IPS-20b (cell line): Measurements from ENCODE around the gene TNRC6C.

Experiments used
- H3K27ac ChIP-seq: one replicate; pipeline ENCODE4 v1.5.1; 2013; ENCODE audit warnings: low read length
- H3K27me3 ChIP-seq: 2 replicates; pipeline ENCODE4 v1.6.1; 2013; ENCODE audit warnings: mild to moderate bottlenecking, low read length, inconsistent platforms; ENCODE audit not compliant: insufficient read depth
- H3K36me3 ChIP-seq: 2 replicates; pipeline ENCODE4 v1.6.1; 2013; ENCODE audit warnings: low read depth, mild to moderate bottlenecking, inconsistent platforms, low read length, moderate library complexity; ENCODE audit not compliant: insufficient read depth
- H3K4me1 ChIP-seq: 2 replicates; pipeline ENCODE4 v1.6.1; 2013; ENCODE audit warnings: mild to moderate bottlenecking, control low read depth, inconsistent platforms, low read length, moderate library complexity; ENCODE audit not compliant: insufficient read depth
- H3K4me3 ChIP-seq: 2 replicates; pipeline ENCODE4 v1.5.1; 2013; ENCODE audit warnings: mild to moderate bottlenecking, low read length, inconsistent platforms
- H3K9ac ChIP-seq: 2 replicates; pipeline ENCODE4 v1.6.1; 2013; ENCODE audit warnings: low read depth, mild to moderate bottlenecking, inconsistent platforms, low read length, moderate library complexity
- H3K9me3 ChIP-seq: 2 replicates; pipeline ENCODE4 v1.6.1; 2013; ENCODE audit warnings: mild to moderate bottlenecking, low read depth, low read length, inconsistent platforms; ENCODE audit not compliant: insufficient read depth

The TNRC6C gene

DNA sequence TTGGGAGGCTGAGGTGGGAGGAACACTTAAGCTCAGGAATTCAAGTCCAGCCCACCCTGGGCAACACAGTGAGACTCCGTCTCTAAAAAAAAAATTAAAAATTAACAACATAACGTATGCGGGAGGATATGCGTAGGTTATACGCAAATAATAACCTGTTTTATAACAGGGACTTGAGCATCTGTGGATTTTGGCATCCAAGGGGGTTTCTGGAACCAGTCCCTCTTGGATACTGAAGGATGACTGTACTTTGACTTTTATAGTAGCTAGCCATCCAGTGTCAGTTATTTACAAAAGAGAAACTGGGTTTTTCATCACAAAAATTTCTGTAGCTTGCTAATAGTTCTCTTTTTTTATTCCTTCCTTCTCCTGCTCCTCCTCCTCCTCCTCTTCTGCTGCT is 64.5 kb downstream of the TNRC6C start:
- no peak overlapping the region for H3K9ac ChIP-seq
- no peaks in the 10 kb centered on the region for H3K27me3 ChIP-seq
- peaks cover 3% of the 10 kb centered on the region; the same call in 1 of the 2 replicates for H3K4me1 ChIP-seq
- no peak overlapping the region for H3K27ac ChIP-seq
- H3K36me3 ChIP-seq: no peaks in the 10 kb centered on the region; the same call in 1 of the 2 replicates
- no peak overlapping the region for H3K4me3 ChIP-seq
- H3K9me3 ChIP-seq: no peaks in the 10 kb centered on the region

DNA sequence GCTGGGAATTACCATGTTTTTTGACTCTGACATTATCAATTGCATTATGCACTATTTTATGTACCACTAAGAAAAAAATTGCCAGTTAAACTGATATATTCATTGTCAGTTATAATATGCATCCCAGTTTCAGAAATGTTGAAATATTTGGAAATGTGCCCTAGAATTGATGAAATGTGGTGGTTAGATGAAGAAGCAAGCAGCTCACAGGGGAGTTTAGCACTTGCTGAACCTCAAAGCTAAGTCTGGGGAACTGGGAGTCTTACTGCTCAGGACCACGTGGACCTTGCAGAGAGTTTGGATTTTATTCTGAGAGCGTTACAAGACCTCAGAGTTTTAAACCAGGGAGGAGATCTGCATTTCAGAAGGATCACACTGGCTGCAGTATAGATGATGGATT is 67.9 kb downstream of the TNRC6C start:
- Histone ChIP-seq H3K4me1 (no peaks in the 10 kb centered on the region), H3K9ac (no peak overlapping the region), H3K9me3 (no peaks in the 10 kb centered on the region), H3K27me3 (no peaks in the 10 kb centered on the region), H3K36me3 (peaks cover under 1% of the 10 kb centered on the region), H3K4me3 (no peak overlapping the region), H3K27ac (no peak overlapping the region)

DNA sequence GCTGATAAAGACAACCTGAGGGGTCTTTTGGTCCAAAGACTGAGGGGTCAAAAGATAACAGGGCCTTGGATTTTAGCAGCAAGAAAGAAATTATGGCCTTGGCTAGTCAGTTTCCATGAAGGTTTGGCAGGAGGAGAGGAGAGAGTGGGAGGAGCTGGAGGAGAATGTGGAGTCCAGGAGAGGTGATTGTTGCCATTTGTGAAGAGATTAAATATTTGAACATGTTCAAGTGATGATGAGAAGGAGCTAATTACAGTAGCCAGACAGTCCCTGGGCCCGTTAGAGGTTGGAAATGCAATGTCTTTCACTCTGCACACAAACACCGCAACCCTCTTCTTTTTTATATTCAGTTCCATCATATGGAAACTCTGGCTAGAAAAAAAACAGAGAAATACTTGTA is 68.6 kb downstream of the TNRC6C start:
- H3K27me3 ChIP-seq: no peaks in the 10 kb centered on the region
- no peak overlapping the region for H3K27ac ChIP-seq
- peaks cover 8% of the 10 kb centered on the region for H3K36me3 ChIP-seq

DNA sequence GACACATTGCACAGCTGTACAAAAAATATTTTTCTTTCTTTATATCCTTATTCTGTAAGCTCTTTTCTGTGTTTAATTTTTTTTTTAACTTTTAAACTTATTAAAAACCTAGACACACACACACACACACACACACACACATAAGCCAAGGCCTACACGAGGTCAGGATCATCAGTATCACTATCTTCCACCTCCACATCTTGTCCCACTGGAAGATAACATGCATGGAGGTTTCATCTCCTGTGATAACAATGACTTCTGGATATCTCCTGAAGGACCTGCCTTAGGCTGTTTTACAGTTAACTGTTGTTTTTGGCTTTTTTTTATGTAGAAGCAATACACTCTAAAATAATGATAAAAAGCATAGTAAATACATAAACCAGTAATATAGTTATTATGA is 71.2 kb downstream of the TNRC6C start:
- no peak overlapping the region for H3K27ac ChIP-seq
- H3K27me3 ChIP-seq: no peaks in the 10 kb centered on the region
- H3K4me1 ChIP-seq: no peaks in the 10 kb centered on the region
- no peak overlapping the region for H3K4me3 ChIP-seq
- H3K9ac ChIP-seq: no peak overlapping the region
- no peaks in the 10 kb centered on the region for H3K9me3 ChIP-seq
- peaks cover 30% of the 10 kb centered on the region for H3K36me3 ChIP-seq

More for the DNA sequence above, 68.6 kb downstream of the TNRC6C start:
- Histone ChIP-seq H3K9me3 (no peaks in the 10 kb centered on the region), H3K9ac (no peak overlapping the region), H3K4me1 (no peaks in the 10 kb centered on the region), H3K4me3 (no peak overlapping the region)

DNA sequence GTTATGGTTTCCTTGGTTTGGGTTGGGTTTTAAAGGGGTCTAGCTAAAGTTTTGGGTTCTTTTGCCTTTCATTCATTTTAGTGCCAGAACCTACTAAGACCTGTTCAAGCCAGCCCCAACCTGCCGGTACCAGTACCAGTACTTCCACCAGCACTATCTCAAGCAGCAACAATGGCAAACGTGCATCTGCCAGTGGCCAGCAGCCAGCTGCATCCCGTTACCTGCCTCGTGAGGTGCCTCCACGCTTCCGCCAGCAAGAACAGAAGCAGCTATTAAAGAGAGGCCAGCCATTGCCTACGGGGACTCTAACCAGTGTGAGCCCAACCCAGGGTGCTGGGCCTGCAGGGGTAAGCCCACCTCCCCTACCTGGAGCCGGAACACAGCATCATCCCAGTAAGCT is 72.9 kb downstream of the TNRC6C start:
- peaks cover 48% of the 10 kb centered on the region for H3K36me3 ChIP-seq
- no peak overlapping the region for H3K4me3 ChIP-seq
- H3K4me1 ChIP-seq: no peaks in the 10 kb centered on the region
- H3K27me3 ChIP-seq: no peaks in the 10 kb centered on the region
- H3K27ac ChIP-seq: no peak overlapping the region
- no peaks in the 10 kb centered on the region for H3K9me3 ChIP-seq
- no peak overlapping the region for H3K9ac ChIP-seq

DNA sequence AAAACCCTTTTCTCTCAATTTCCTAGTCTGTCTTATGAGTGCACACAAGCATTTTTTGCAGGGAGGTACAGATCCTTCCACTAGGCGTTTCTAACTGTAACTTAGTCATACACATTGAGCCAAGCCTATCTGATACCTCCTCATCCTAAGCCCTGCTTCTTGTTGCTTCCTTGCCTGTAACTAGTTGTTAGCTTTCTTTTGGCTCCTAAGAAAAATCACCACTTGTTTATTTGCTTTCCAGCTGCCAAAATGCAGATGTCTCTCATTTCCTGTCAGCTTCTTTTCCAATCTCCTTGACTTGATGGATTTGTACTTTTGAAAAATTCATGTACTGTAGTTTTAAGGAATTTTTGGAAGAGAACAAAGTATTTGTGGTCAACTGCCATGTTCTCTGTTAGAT is 73.7 kb downstream of the TNRC6C start:
- H3K36me3 ChIP-seq: peaks cover 51% of the 10 kb centered on the region
- no peak overlapping the region for H3K27ac ChIP-seq
- no peaks in the 10 kb centered on the region for H3K4me1 ChIP-seq
- H3K27me3 ChIP-seq: no peaks in the 10 kb centered on the region
- H3K9me3 ChIP-seq: no peaks in the 10 kb centered on the region
- H3K9ac ChIP-seq: no peak overlapping the region
- H3K4me3 ChIP-seq: no peak overlapping the region

DNA sequence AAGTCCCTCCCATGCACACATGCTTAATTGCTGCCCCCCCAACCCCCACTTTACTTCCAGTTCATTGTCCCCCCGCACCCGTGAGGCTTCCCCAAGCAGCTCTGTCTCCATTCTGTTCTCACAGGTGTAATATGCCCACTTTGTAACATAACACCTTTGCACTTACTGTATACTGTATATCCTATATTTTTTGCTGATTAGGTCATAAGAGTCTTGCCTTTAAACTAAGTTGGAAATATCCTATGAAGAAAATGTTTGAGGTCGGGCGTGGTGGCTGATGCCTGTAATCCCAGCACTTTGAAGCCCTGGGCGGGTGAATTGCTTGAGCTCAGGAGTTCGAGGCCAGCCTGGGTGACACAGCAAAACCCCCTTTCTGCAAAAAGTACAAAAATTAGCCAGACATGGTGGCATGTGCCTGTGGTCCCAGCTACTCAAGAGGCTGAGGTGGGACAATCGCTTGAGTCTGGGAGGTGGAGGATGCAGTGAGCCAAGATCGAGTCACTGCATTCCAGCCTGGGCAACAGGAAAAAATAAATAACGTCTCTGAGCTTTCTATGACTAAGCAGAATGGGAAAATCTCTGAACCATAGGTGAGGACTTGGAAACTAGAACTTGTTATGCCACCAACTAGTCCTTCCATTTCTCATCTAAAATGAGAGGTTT is 76.1 kb downstream of the TNRC6C start:
- Histone ChIP-seq H3K36me3 (peaks cover 60% of the 10 kb centered on the region), H3K4me3 (no peak overlapping the region), H3K27me3 (no peaks in the 10 kb centered on the region), H3K9me3 (no peaks in the 10 kb centered on the region), H3K4me1 (no peaks in the 10 kb centered on the region), H3K27ac (no peak overlapping the region), H3K9ac (no peak overlapping the region)

DNA sequence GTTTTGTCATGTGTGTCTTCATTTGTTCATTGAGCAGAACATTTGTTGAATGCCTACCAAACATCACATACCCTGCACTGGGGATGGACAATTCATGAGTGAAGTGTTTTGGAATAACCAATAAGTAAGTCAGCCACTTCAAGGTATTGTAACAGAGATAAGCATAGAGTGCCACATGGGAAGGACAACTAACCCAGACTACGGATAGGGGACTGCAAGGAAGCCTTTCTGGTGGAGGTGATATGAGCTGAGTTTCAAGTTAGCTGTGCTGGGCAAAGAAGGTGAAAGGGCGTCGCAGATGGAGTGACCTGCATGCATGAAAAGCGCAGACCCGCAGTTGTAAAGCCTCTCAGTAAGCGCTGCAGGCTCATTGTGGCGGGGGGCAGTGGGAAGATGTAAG is 78.8 kb downstream of the TNRC6C start:
- Histone ChIP-seq H3K4me3 (no peak overlapping the region), H3K9ac (no peak overlapping the region), H3K27me3 (no peaks in the 10 kb centered on the region), H3K4me1 (no peaks in the 10 kb centered on the region), H3K9me3 (no peaks in the 10 kb centered on the region), H3K27ac (no peak overlapping the region), H3K36me3 (peaks cover 50% of the 10 kb centered on the region)

DNA sequence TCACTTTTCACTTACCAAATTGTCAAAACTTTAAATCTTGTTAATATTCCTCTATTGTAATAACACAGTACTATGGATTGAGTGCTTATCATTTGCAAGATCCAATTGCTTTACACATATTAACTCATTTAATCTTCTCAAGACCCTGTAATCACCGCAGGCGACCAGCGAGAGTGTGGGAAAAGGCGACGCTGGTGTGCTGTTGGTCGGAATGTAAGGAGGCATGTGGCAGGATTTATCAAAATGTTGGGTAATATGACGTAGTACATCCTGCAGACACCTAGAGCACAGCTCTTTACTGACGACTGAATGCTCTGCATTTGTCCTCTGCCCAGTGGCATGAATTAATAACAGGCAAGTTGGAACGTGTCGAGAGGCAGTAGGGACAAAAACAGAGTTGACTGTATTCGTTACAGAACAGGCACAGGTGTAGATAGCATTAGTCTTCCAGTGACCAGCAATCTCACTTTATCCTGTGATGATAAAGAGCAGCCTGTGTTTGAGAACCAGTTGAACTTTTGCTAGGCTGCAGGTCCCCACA is 80.3 kb downstream of the TNRC6C start:
- Histone ChIP-seq H3K9me3 (no peaks in the 10 kb centered on the region), H3K36me3 (peaks cover 38% of the 10 kb centered on the region), H3K4me1 (no peaks in the 10 kb centered on the region), H3K9ac (no peak overlapping the region), H3K4me3 (no peak overlapping the region), H3K27me3 (no peaks in the 10 kb centered on the region), H3K27ac (no peak overlapping the region)

DNA sequence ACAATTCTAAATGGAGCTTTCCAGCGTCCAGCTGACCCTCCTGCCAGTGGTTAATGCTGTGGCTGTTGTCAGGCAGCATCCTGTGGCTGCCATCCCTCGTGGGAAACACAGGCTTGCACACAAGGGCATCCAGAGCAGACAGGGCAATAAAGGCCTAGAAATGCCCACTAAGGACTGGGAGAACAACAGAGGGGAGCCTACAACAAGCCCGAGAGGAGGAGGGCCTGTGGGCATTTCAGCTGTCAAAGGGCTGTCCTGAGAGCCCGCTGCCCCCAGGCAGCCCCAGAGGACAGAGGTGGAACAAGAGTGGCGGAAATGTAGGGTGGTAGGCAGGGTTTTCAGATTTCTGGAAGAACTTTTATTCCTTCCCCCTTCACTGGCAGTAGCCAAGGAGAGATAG is 81.1 kb downstream of the TNRC6C start:
- H3K27me3 ChIP-seq: no peaks in the 10 kb centered on the region
- no peaks in the 10 kb centered on the region for H3K4me1 ChIP-seq
- H3K36me3 ChIP-seq: peaks cover 34% of the 10 kb centered on the region
- H3K9me3 ChIP-seq: no peaks in the 10 kb centered on the region
- no peak overlapping the region for H3K4me3 ChIP-seq
- H3K9ac ChIP-seq: no peak overlapping the region
- H3K27ac ChIP-seq: no peak overlapping the region

DNA sequence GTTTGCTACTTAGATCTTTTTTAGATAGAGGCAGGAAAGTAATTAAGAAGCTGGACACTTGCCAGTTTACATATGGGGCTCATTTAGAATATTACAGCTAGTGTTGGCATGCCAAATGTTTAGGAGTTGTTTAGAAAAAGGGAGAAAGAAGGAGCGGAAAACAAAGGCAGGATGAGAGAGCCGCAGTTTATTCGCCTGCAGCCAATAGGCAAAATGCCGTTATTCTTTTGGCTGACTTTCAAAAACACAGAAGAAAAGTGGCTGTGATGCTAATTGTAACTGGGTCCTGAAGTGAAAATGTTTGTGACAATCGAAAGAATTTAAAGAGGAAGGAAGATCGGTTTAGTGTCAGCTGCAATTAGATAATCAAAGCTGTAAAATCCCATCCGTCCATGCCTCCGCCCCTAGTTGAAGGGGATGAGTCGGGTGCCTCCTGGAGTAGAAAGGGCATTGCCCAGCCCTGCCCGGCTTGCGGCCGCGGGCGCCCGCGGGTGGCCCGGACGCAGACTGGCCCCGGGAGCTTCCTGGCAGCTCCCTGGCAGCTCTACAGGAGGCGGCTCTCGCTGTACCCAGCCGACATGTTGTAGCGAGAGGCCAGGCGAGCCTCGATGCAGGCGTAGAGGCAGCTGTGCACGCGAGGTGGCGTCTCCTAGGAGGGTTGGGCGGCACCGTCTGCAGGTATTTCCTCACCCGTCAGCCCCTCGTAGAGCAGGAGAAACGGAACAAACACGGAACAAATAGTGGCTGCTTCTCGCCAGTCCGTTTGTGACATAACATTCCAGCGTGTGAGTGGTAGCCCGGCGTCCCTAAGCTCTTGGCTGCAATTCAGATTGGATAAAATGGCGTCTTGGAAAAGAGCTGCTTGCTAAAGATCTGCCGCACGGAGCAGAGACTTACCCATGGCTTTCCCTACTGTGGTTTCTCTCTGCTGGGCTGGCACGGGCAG is 82.2 kb downstream of the TNRC6C start:
- no peaks in the 10 kb centered on the region for H3K4me1 ChIP-seq
- peaks cover 3% of the 10 kb centered on the region; the same call in 1 of the 2 replicates for H3K9me3 ChIP-seq
- H3K4me3 ChIP-seq: no peak overlapping the region
- H3K36me3 ChIP-seq: peaks cover 27% of the 10 kb centered on the region; the same call in 1 of the 2 replicates
- H3K27ac ChIP-seq: no peak overlapping the region
- no peak overlapping the region for H3K9ac ChIP-seq
- H3K27me3 ChIP-seq: no peaks in the 10 kb centered on the region
